ENCODE results near the gene RIPOR2.

The RIPOR2 gene

DNA sequence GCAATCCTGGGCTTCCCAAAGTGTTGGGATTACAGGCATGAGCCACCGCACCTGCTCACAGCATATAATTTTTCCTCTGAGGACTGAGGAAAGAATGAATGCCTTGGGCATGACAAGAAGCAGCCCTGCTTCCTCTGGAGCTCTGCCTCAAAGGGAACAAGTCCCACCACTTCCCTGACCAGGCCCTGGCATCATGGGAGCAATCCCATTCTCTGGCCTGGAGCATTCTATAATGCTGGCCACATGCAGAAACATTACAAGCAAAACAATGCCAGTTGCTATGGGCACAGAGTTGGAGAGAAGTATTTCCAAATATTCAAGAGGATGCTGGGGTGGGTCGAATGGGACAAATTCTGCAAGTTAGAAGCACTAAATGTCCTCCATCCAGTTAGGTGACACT, 95.6 kb downstream of the RIPOR2 start:
- no peak for DNase-seq

DNA sequence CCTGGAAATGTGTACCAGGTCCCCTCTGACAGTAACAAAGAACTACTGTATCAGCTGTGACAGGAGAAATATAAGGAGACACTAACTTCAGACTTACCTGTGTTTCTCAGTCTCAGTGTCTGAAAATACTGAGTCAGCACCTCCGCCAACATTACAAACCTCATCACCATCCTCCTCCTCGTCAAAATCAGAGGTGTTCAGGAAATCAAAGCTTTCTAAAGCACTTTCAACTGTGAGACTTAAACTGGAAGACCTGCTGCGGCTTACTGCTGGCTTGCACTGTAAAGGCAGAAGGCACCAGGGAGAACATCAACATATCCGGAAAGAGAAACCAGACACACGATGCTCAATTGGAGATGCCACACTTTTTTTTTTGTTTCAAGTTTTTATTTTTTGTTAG, 96.8 kb downstream of the RIPOR2 start:
- no peak for DNase-seq

DNA sequence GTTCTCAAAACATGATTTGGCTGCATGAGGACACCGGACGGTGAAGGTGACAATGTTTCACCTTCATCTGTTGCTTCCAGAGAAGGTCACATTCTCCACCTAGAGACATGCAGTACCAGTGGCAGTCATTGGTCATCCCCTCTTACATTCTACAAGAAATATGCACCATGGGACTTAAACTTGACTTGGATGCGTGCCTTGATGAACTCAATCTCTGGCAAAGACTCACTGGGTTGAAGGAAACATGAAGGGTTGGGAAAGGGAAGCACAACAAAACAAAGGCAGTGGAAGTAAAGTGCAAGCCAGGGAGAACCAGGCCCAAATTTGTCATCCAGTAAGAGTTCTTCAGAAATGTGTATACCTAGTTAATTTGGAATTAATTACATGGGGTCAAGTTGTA, 97.7 kb downstream of the RIPOR2 start:
- DNase-seq: no peak

DNA sequence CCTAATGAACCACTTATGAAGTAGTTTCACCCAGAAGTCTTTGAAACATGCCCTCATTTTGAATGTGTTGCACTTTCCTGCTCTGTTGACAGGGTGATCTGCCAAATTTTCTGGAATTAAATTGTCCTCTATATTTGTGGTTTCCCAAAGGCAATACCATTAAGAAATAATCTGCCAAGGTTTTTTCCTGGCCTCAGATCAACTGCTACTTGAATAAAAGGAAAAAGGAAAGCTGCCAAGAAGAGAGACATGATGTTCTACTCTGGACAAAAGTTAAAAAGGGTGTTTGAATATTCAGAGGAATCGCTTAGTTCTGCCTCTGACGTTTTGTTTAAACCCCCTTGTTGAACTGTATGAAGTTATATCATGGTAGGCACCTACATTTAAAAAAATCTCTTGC, 99.7 kb downstream of the RIPOR2 start:
- DNase-seq: no peak

DNA sequence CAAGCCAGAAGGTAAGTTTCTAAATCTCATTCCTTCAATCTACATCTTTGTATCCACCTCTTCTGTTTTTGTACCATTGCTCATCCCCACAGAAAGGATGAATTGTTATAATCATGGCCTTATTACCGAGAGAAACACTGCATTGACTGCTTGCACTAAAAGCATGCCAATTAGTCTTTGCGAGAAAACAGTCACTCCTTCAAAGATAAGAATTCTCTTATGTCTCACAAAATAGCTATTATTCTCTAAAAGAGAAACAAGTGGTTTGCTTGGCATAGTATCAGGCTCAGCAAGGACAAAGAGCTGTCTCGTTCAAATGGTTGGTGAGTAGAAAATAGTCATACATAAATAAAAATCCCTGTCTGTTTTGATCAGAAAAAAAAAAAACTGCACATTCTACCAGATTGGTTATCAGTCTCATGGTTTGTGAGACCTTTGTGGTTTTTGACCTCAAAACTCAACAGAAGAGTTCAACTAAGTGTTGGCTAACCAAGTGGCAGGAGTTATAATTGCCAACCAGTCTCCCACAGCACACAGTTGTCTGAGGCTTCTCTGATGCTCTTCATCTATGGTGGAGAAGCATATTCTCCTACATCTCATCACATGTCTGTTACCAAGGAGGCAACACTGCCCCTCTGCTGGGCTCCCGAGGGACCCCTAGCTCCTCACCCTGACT, 101.9 kb downstream of the RIPOR2 start:
- no peak for DNase-seq

DNA sequence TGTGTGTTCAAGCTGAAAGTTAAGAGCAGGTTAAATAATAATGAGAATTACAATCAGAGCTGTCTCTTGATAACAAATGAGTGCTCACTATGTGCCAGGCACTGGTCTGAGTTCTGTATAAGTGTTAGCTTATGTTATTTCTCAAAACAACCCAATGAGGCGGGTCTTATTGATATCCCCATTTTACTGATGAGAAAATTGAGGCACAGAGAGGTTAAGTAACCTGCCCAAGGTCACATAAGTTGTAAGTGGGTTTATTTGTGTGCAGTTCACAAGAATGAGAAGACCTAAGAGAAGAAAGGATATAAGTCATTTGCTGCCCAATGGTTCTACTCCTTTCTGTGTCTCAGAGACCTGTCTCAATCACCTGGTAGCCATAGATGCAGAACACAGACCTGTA, 103.0 kb downstream of the RIPOR2 start:
- DNase-seq: no peak

DNA sequence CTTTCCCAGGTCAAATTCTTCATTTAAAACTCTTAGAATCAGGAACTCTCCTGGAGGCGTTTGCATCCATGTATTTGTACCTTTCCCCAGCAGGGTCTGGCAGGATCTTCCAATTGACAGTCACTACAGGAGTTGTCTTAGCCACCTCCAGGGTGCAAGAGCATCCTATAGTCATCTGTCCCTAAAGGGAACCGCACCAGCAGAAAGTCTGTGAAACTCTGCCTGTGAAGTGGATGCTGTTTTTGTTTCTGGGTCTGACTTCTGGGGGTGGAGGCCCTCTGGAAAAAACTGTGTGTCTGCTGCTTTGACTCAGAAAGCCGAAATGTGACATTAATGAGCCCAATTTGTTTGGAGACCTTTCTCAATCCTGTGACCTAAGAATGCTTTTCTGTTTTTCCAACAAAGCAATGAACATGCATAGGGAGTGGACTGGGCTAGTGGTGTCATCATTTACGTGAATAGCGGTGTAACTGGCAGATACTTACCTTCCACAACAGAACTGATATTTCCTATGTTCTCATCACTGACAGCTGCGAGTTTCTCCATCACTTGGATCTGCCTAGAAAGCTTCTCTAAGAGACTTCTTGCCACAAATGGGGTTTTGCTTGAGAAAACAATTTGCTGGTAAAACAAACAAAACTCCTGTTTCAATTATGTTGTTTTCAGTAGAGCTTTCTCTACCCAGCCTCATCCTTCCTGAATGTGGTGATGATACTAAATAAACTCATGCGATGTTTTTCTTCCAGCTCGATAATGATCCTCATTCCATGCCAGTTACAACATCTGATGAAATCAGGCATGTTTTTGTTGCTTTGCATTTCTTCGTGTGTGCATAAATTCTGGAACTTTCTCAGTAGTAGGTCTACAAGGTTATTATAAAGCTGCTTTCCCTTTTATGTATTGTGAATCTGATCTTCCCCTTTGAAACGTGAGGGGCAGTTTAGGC, 103.7 kb downstream of the RIPOR2 start:
- DNase-seq: no peak

DNA sequence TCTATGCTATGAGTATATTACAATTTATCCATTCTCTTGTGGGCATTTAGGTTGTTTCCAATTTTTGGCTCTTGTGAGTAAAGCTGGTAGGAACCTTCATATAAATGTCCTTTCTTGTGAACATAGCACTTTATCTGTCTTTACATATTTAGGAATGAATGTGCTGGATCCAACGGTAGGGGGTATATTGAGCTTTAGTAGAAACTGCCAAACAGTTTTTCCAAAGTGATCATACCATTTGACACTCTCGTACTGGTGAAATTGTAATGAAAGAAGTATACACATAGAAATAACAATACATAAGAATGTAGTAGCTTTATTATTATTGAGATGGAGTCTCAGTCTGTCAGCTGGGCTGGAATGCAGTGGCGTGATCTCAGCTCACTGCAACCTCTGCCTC, 106.1 kb downstream of the RIPOR2 start:
- no peak for DNase-seq

DNA sequence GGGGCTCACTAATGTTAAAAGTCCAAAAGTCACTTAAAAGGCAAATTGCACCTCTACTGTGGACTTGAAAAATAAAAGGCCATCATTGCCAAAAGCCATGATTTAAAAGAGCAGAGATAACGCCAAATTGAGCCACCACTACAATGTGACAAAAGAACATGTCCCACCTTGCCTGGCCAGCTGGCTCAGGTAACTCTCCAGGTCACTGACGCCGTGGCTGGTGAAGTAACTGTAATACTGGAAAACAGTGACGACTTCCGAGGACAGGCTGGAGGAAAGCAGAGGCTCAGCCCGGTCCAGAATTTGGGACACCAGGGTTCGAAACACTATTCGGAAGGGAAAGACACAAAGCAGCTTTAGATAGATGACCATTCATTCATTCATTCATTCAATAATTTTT, 107.8 kb downstream of the RIPOR2 start:
- DNase-seq: no peak

DNA sequence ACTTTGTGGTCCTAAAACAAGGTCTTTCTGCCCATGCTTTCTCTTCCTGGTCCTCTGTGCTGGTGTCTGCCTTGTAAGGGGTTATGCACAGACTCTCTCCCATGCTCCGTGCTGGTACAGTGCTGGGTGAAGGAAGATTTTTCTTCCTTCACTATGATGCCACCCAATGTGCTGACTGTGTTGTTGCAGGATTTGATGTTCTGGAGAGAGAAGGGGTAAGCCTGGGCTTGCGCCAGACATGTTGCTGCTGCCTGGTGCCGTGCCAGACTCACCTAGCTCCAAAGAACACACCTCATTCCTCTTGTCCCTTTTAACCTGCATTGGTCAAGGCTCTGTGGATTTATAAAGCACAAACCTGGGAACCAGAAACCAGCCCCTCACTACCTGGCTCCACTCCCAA, 108.6 kb downstream of the RIPOR2 start:
- DNase-seq: peak; percentile 16

DNA sequence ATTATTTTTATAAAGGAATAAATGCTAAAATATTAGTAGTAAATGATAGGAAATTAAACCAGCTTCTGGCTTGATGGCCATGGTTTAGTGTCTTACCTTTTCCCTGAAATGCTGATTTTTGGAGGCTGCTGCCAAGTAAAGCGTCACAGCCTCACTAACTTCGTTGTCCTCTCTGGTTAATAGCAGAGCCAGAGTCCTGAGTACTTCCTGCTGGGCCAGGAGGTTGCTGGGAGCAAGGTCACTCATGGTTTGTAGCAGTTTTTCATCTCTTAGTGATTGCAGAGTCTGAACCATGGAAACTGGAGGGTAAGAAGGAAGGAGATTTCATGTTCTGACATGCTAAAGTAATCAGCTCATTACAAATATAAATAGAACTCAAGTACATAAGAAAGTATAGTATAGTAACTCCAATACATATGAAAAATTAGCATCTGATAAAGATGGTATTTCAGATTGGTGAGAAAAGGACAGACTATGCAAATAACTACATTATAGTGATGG, 110.6 kb downstream of the RIPOR2 start:
- no peak for DNase-seq

DNA sequence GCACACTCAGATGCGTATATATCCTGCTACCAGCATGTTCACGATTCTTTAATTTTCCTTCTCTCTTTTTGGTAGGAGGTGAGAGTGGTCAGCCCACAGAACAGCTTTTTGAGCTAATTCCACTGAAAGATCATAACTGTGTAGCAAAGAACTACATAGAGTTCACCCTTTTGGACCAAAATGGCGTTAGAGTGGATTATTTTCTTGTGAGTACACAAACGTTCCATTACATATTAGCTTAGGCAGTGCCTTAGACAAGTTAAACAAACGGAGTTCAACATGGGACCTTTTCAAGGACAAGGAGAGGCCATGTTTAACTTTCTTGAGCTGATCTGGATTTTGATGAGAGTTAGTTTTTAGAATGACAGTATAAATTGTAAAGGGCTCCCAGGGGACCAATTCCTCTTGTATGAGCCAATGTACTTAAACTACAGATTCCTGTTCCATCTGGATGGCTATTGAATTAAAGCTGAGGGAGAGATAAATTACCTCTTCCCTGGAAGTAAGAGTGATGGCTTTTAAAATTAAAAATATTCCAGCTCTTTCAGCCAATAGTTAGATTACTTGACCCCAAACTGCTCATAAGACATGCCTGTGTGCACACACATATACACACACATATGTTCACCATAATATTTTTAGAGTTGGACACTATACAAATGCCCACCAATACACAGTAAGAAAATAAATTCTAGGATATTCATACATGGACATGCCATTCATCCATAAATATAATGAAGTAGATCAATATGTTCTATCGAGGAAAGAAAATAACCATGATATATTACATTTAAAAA, 111.4 kb downstream of the RIPOR2 start:
- DNase-seq: no peak

DNA sequence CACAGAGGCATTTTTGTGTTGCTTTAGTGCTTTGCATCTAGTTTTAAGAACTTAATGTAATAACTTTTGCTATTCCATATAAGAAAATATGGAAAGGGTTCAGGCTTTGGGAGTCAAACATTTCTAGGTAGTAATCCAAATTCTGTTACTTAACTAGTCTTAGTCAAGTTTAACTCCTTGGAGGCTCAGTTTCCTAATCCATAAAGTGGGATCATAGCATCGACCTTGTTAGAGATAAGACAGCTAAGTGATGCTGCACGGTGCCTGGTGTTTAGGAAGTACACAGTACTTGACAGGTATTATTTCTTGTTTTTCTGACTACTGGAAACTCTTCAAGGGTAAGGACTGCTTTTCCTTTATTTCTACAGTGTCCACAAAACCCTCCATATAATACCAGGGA, 112.6 kb downstream of the RIPOR2 start:
- no peak for DNase-seq

DNA sequence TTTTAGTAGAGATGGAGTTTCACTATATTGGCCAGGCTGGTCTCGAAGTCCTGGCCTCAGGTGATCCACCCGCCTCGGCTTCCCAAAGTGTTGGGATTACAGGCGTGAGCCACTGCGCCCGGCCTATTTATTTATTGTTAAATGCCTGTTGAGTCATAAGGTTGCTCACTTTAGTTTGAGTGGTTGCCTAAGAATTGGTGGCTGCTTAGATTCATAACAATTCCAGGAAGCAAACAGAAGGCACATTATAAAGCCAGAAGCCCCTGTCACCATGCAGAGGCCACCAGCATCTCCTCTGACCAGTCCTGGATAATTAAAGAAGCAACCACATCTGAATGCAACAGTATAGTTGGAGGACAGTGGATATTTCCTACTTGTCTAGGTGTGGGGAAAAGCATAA, 113.1 kb downstream of the RIPOR2 start:
- DNase-seq: no peak

DNA sequence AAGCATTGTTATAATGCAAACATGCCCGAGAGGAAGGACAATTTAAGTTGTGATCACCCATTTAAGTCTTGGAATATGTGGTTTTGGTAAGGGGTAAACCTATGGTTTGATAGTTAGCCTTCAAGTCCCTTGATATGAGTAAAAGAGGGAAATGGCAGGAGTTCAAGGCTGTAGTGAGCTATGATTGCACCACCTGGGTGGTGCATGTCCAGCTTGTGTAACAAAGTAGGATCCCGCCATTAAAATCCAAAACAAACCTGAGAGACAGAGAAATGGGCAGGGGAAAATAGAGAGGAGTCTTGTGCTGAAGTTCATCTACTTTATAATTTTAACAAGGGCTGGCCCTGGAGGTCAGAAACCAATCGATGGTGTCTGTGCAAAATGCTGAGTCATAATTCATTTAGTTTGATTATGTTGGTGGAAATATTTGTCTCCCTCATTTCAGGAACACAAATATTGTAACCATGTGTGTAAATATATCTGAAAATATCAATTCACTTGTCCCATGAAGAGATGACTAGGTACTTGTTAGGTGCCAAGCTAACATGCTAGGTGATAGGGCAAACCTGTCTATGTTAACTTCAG, 113.8 kb downstream of the RIPOR2 start:
- no peak for DNase-seq

DNA sequence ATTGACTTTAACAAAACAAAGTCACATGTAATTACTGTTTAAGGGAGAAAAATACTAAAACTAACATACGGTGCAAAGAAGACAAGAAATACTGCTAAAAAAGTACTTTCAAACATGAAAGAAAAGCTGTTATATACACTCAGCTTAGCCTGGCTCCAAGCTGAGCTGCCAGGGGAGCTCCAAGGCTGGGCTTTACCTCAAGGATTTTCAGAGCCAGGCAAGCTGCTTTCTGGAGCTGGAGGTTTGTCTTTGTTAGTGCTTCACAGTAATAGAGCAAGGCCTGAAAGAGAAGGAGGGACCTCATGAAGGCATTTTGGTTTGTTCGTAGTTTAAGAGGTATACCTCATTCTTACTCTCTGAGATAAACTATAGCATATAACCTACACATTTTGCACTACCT, 117.4 kb downstream of the RIPOR2 start:
- DNase-seq: no peak

DNA sequence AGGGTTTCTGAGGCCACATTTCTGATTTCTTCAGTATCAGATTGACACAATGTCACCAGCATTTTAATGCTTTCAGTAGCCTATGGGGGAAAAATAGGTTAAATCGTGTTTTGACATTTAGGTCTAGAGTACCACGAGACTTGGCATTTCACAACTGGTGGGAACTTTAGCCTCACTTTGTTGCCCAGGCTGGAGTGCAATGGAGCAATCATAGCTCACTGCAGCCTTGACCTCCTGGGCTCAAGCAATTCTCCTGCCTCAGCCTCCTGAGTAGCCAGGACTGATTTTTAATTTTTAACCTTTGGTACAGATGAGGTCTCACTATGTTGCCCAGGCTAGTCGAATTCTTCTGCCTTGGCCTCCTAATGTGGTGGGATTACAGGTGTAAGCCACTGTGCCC, 126.0 kb downstream of the RIPOR2 start:
- no peak for DNase-seq

DNA sequence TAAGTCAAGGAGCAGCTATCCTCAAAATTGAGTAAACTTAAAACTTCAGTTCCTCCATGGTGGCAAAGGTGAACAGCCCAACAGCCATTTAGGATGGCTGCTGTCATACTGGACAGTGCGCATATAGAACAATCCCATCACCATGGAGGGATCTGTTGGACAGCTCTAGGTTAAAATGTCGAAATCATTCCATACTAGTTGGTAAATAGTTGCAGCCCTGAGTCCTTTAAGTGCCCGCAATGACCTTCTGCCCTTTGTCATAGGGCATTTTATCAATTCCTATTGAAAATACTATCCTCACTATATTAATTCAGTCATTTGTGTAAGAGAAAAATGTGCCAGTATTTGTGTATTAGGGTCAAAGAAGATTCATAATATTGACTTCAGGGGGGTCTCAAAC, 128.2 kb downstream of the RIPOR2 start:
- no peak for DNase-seq

DNA sequence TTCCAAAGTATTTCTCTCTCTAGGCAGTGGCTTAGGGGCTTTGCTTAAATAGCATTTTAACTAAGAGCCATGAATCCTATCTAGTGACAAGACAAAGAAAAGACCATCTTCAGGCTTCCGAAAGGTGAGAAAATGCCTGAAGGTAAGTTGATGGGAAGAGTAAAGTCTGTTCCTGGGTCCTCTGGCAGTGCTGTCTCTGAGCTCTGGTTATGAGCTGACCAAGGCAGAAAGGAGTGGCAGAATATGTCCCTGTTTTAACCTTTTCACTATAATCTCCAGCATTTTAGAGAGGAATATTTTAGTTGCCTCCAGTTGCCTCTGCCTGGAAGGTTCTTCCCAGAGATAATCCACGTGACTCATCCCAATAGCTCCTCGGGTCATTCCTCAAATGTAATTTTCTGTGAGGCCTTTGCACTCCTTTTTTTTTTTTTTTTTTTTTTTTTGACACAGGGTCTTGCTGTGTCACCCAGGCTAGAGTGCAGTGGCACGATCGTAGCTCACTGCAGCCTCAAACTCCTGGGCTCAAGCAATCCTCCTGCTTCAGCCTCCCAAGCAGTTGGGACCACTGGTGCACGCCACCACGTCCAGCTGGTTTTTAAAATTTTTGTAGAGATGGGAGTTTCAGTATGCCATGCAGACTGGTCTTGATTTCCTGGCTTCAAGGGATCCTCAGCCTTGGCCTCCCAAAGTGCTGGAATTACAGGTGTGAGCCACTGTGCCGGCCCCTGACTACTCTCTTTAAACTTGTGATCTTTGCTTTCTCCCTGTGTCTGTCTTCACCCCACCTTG, 133.3 kb downstream of the RIPOR2 start:
- DNase-seq: peak; percentile 40

DNA sequence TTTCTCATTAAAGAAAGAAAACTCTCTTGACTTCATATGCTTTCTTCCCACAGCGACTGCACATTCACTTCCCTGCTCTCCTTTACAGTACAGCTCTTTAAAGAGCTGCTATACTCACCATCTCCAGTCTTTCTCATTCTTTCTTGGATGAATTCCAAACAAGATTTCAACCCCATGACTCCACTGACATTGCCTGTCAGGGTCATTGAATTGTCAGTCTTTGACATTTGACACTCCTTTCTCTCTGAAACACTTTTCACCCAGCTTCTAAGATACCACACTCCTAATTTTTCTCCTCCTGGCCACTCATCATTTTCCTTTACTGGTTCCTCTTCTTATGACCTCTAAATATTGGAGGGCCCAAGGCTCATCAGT, 136.2 kb downstream of the RIPOR2 start:
- DNase-seq: no peak

DNA sequence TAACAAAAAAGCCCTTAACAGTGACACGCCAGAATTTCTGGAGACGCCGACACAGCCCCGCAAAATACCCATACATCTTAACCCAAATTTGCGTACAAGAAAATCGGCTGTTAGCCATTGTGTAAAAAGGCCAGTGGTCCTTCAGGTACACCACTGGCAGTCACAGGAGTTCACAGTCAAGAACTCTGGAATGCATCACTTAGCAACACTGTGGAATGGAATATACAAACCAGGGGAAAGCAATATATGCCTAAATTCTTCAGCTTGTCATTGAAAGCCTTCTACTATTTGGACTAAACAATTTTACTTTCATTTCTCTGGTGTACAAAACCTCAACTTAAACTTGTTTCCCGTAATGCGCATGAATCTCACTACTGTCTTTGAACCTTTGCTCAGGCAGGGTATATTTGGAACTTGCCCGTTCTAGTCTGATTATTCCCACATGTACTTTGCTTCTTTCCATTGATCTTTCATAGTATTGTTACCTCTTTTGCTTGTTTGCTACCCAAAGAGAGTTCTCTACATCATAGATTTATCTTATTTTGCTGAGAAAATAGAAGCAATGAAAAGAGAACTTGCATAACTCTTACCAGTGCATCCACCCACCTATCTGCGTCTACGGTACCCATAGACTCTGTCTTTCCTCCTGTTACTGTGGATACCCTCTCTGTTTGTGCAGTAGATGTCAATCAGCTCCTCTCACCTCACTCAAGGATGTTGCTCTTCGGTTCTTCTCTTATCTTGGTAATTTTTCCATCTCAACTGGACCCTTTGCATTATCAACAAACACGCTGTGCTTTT, 136.8 kb downstream of the RIPOR2 start, which contains the start of gene ARMH2:
Gene ARMH2 (minus strand): TSS at position 178 of the 801 bp plus-strand sequence. CDS start 60 bp downstream, at position 118.
- DNase-seq: no peak
